ENCODE data around the gene GNB3. TPM values are rescaled to one million over a fixed set of nuclear protein-coding genes. Genes with fewer than 3 reads are reported as not detected.

The GNB3 gene
- total and polyA plus RNA-seq, 9 of the 15 experiments (the other 6 are each of a cell fraction or from before 2014, with no cell fraction given): 1.4 to 5.8 (median 2.0) TPM

GRCh38 chr12:6852651-6853354 is 12.1 kb downstream of the GNB3 start (continued):
- TF ChIP-seq, protein P1, sequence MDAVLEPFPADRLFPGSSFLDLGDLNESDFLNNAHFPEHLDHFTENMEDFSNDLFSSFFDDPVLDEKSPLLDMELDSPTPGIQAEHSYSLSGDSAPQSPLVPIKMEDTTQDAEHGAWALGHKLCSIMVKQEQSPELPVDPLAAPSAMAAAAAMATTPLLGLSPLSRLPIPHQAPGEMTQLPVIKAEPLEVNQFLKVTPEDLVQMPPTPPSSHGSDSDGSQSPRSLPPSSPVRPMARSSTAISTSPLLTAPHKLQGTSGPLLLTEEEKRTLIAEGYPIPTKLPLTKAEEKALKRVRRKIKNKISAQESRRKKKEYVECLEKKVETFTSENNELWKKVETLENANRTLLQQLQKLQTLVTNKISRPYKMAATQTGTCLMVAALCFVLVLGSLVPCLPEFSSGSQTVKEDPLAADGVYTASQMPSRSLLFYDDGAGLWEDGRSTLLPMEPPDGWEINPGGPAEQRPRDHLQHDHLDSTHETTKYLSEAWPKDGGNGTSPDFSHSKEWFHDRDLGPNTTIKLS (IDR thresholded peaks at IDR 0.05; ENCODE audit: borderline replicate concordance, low read depth): 0 out of 2 replicates have a peak, but pooled peaks have one; percentile 14
- TF ChIP-seq E4F1 (CRISPR knock-in tag; IDR thresholded peaks at IDR 0.05; ENCODE audit: borderline replicate concordance): no peak
- 0 out of 2 replicates have a peak, but pooled peaks have one; percentile 35 for TF ChIP-seq KLF13 (tag; IDR thresholded peaks at IDR 0.05; ENCODE audit: borderline replicate concordance, low read depth)
- TF ChIP-seq XRCC5 (IDR thresholded peaks at IDR 0.05; ENCODE audit: low read depth, low read length): 0 out of 2 replicates have a peak, but pooled peaks have one; percentile 33
- TF ChIP-seq ZNF121 (CRISPR knock-in tag; conservative IDR thresholded peaks at IDR 0.05): no peak
- TF ChIP-seq FOXA3 (CRISPR knock-in tag; conservative IDR thresholded peaks at IDR 0.05 in 1 of 2, IDR thresholded peaks at IDR 0.05 in 1 of 2): 0 out of 4 replicates have a peak, but pooled peaks of 1 of the 2 experiments have one; percentile 14
- TF ChIP-seq VEZF1 (CRISPR knock-in tag; IDR thresholded peaks at IDR 0.05): peak; percentile 79
- no peak for TF ChIP-seq JUNB (CRISPR knock-in tag; conservative IDR thresholded peaks at IDR 0.05)
- TF ChIP-seq TSC22D4 (tag; IDR thresholded peaks at IDR 0.05): no peak
- TF ChIP-seq ZNF316 (IDR thresholded peaks at IDR 0.05): peak; percentile 69
- no peak for TF ChIP-seq SUPT5H (IDR thresholded peaks at IDR 0.05)
- 0 out of 2 replicates have a peak, but pooled peaks have one; percentile 28 for TF ChIP-seq ZNF644 (tag; IDR thresholded peaks at IDR 0.05; ENCODE audit: low read depth)
- 0 out of 2 replicates have a peak, but pooled peaks have one; percentile 24 for TF ChIP-seq POLR2A (conservative IDR thresholded peaks at IDR 0.05)
- TF ChIP-seq, protein P2, sequence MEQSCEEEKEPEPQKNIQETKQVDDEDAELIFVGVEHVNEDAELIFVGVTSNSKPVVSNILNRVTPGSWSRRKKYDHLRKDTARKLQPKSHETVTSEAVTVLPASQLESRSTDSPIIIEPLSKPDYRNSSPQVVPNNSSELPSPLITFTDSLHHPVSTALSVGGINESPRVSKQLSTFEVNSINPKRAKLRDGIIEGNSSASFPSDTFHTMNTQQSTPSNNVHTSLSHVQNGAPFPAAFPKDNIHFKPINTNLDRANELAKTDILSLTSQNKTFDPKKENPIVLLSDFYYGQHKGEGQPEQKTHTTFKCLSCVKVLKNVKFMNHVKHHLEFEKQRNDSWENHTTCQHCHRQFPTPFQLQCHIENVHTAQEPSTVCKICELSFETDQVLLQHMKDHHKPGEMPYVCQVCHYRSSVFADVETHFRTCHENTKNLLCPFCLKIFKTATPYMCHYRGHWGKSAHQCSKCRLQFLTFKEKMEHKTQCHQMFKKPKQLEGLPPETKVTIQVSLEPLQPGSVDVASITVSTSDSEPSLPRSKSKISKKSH (CRISPR knock-in tag; IDR thresholded peaks at IDR 0.05): no peak
- TF ChIP-seq ZBTB11 (CRISPR knock-in tag; IDR thresholded peaks at IDR 0.05): peak in 1 of 3 experiments; percentile 87; a peak in 2 of 6 replicates
- no peak for TF ChIP-seq ZFP30 (CRISPR knock-in tag; IDR thresholded peaks at IDR 0.05; ENCODE audit: borderline replicate concordance)

All from K562 (cell line).